Body of pancreas (tissue), 4 donors: ENCODE measurements around the gene DST. TPM values are rescaled to one million over a fixed set of nuclear protein-coding genes. Genes with fewer than 3 reads are reported as not detected.

Experiments
- ATAC-seq: fragments of 150-250 bp; one replicate; pipeline ENCODE4 v1.9.1; 2016
- DNase-seq, 4 donors: peaks; one replicate each; pipeline ENCODE4 v3.0.0-alpha.2; 2019
- H3K27ac ChIP-seq, 4 donors: fragments of 200-600 bp; sonication (generic); 1 replicate in 3 of 4; 2 replicates in 1 of 4; pipeline versions ENCODE4 v1.5.1 to v1.6.1; 2016 to 2019; ENCODE audit warnings: mild to moderate bottlenecking in 1 of 4, mixed read lengths in 1 of 4, moderate library complexity in 1 of 4
- H3K27me3 ChIP-seq, 2 donors: fragments of 200-600 bp; sonication (generic); one replicate each; pipeline ENCODE4 v1.6.0; 2016; ENCODE audit warnings: mild to moderate bottlenecking in 1 of 2
- H3K36me3 ChIP-seq, 2 donors: fragments of 200-600 bp; sonication (generic); replicated peaks in 1 of 2; 2 replicates each; pipeline ENCODE4 v1.5.1; 2016; ENCODE audit warnings: low read depth in 2 of 2; ENCODE audit not compliant: insufficient read depth in 1 of 2
- H3K4me1 ChIP-seq: fragments of 200-600 bp; sonication (generic); one replicate; pipeline ENCODE4 v1.6.0; 2016
- H3K4me3 ChIP-seq, 2 donors: fragments of 200-600 bp; sonication (generic); 1 replicate in 1 of 2; 2 replicates in 1 of 2; pipeline ENCODE4 v1.5.1; 2016 to 2019
- H3K9me3 ChIP-seq, 3 donors: fragments of 200-600 bp; sonication (generic); 1 replicate in 2 of 3; 2 replicates in 1 of 3; pipeline ENCODE4 v1.5.1; 2016
- POLR2A ChIP-seq, 3 donors: fragments of 450-650 bp; IDR thresholded peaks; one replicate each; pipeline ENCODE4 v1.6.1; 2016; ENCODE audit warnings: antibody characterized with exemption in 3 of 3, mild to moderate bottlenecking in 2 of 3
- WGBS, 2 donors: methylation state at CpG; one replicate each; pipeline ENCODE4 v1.1.5; 2017; 5-methylcytosine and 5-hydroxymethylcytosine counted together
- intact Hi-C: fragments of 100-400 bp; cut with DNase I; formaldehyde crosslinking; loops from one replicate; pipeline ENCODE4 v1.15.1; 2023
- total RNA-seq, 2 donors: library from RNA; depleted of rRNA; stranded (reverse); fragments of >200 nt; gene quantifications; one replicate each; pipeline ENCODE4 v1.1.0, GENCODE V29; 2016
- TF ChIP-seq, protein P1 (sequence below), 7 experiments: fragments of 450-650 bp in 4 of 7; fragments of 200-600 bp in 3 of 7; sonication (generic) in 3 of 7; IDR thresholded peaks; one replicate each; pipeline ENCODE4 v1.5.1; 2016 to 2019; ENCODE audit warnings: antibody characterized with exemption in 7 of 7

DST gene
- total RNA-seq, 2 donors from 2014 or later, result 105 to 117 TPM

DNA sequence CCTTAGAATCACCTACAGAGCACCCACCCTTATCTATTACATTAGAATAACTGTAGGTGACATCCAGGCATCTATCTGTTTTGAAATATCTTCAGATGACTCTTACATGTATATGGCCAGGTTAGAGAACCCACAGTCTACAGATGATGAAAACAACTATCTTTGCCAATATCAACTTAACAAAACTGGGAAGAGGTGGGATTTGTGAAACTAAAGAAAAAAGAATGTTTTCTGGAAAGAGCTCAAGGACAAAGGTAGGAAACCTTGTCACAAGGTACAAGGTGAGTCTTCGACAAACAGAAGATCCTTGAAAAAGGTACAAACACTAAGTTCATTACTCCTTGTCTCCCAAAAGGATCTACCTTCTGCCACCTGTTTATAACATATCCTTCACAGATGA is 47.0 kb upstream of the DST start:
- intact Hi-C loops, result loop anchor here (10.0 kb wide), 1 partner anchor 45 kb away; the partner anchor contains the start of gene DST
- Histone ChIP-seq H3K4me3 (no peak overlapping the region), H3K27me3 (no peaks in the 10 kb centered on the region), H3K9me3 (no peaks in the 10 kb centered on the region), H3K27ac (peak overlapping the region in 3 of 4 donors; percentile 24 to 73 (median 54)), H3K36me3 (no peaks in the 10 kb centered on the region), H3K4me1 (peaks cover 11% of the 10 kb centered on the region)
- ATAC-seq, result no peak
- TF ChIP-seq POLR2A (IDR thresholded peaks at IDR 0.05), result no peak
- DNase-seq, result no peak
- 55 to 79% methylated on average over 1 of the region's 1 CpG for WGBS, 2 donors

DNA sequence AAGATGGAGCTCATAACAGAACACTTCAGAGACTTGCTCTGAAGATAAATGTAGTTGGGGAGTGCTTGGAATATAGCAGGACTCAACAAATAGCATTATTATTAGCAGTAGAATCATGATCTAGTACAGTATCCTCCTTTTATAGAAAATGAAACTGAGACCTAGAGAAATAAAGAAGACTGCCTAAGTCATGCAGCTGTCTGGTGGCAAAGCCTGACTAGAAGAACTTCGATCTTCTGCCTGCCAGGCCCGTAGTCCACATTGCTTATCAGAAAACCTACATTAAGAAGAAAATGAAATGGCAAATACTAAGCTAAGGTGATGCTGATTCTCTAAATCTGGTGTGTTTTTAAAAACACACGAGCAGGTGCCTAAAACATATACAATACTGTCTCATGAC is 46.4 kb upstream of the DST start:
- Histone ChIP-seq H3K4me3 (no peak overlapping the region), H3K27me3 (no peaks in the 10 kb centered on the region), H3K27ac (peak overlapping the region in 2 of 4 donors; percentile 24 to 26), H3K4me1 (peaks cover 11% of the 10 kb centered on the region), H3K9me3 (no peaks in the 10 kb centered on the region), H3K36me3 (no peaks in the 10 kb centered on the region)
- no peak for ATAC-seq
- 52 to 63% methylated on average over 3 of the region's 3 CpGs for WGBS, 2 donors
- DNase-seq, result no peak
- TF ChIP-seq, protein P1, sequence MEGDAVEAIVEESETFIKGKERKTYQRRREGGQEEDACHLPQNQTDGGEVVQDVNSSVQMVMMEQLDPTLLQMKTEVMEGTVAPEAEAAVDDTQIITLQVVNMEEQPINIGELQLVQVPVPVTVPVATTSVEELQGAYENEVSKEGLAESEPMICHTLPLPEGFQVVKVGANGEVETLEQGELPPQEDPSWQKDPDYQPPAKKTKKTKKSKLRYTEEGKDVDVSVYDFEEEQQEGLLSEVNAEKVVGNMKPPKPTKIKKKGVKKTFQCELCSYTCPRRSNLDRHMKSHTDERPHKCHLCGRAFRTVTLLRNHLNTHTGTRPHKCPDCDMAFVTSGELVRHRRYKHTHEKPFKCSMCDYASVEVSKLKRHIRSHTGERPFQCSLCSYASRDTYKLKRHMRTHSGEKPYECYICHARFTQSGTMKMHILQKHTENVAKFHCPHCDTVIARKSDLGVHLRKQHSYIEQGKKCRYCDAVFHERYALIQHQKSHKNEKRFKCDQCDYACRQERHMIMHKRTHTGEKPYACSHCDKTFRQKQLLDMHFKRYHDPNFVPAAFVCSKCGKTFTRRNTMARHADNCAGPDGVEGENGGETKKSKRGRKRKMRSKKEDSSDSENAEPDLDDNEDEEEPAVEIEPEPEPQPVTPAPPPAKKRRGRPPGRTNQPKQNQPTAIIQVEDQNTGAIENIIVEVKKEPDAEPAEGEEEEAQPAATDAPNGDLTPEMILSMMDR (IDR thresholded peaks at IDR 0.05), result no peak
- TF ChIP-seq POLR2A (IDR thresholded peaks at IDR 0.05), result no peak
- intact Hi-C loops, result no loop called here

DNA sequence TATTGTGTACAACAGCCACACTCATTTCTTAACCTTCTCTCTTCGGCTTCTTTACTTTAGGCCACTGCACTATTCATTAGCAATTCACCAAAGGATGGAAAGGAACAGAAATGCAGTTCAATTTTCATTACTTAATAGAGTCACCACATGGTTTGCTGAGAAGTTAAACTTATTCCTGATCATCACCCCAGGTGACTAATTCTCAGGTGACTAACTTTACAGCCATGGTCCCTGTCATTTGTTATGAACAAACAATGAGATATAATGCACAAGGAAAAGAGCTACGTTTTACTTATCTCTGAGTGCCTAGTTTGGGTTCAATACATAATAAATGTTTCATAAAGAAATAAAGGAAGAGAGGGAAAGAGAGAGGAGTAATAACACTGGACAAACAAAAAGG is 45.8 kb upstream of the DST start:
- peaks cover 11% of the 10 kb centered on the region for H3K4me1 ChIP-seq
- TF ChIP-seq, protein P1 (IDR thresholded peaks at IDR 0.05), result no peak
- TF ChIP-seq POLR2A (IDR thresholded peaks at IDR 0.05), result no peak
- intact Hi-C loops, result no loop called here
- no peaks in the 10 kb centered on the region for H3K27me3 ChIP-seq
- H3K36me3 ChIP-seq, result no peaks in the 10 kb centered on the region
- H3K27ac ChIP-seq, result peak overlapping the region in 1 of 4 donors; percentile 26
- WGBS, 2 donors, result 46 to 47% methylated on average over 2 of the region's 2 CpGs
- ATAC-seq (no peak), DNase-seq (no peak)
- H3K4me3 ChIP-seq, result no peak overlapping the region
- no peaks in the 10 kb centered on the region for H3K9me3 ChIP-seq

DNA sequence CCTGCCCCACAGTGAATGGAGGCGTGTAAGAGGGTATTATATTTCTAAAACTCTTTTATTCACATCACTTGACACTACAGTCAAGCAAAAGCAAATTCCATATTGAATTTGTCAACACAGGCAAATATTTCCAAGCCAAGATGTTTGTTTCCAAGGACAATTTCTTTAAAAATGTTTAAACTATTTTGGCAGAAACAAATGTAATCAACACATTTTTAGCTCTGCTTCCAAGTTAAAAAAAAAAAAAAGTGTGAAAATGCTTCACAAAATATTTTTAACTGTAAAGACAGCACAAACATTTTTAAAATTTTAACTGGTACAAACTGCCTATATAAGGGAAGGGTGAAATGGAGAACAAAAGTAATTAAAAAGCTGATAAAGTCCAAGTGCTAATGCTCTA is 44.9 kb upstream of the DST start:
- H3K4me3 ChIP-seq, result no peak overlapping the region
- no peak overlapping the region for H3K27ac ChIP-seq
- 73 to 76% methylated on average over 1 of the region's 1 CpG for WGBS, 2 donors
- no peaks in the 10 kb centered on the region for H3K36me3 ChIP-seq
- no peaks in the 10 kb centered on the region for H3K9me3 ChIP-seq
- peaks cover 11% of the 10 kb centered on the region for H3K4me1 ChIP-seq
- TF ChIP-seq, protein P1 (IDR thresholded peaks at IDR 0.05), result no peak
- TF ChIP-seq POLR2A (IDR thresholded peaks at IDR 0.05), result no peak
- intact Hi-C loops, result no loop called here
- DNase-seq (no peak), ATAC-seq (no peak)
- H3K27me3 ChIP-seq, result no peaks in the 10 kb centered on the region

DNA sequence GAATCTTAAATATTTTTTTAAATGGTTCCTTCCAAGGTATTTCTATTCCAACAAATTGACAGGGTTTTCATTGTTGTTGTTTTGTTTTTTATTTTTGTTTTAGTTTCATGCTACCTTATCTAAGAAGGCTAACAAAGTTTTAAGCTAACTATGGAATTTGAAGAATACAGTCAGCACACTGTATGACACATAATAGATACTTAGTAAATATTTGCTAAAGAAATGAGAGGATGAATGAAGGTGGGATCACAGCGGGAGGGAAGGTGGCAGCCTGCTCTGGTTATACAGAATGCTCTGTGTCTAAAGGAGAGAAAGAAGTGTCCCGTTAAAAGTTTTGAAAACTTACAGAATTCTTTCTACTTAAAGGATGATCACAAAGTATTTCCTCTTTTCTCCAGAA is 43.7 kb upstream of the DST start:
- ATAC-seq, result no peak
- TF ChIP-seq POLR2A (IDR thresholded peaks at IDR 0.05), result no peak
- TF ChIP-seq, protein P1 (IDR thresholded peaks at IDR 0.05), result no peak
- peak overlapping the region in 2 of 4 donors; percentile 19 to 21 for H3K27ac ChIP-seq
- peaks cover 11% of the 10 kb centered on the region for H3K4me1 ChIP-seq
- WGBS, 2 donors, result 36 to 43% methylated on average over 2 of the region's 2 CpGs
- no peaks in the 10 kb centered on the region for H3K9me3 ChIP-seq
- no peak for DNase-seq
- intact Hi-C loops, result no loop called here
- H3K36me3 ChIP-seq, result no peaks in the 10 kb centered on the region
- no peaks in the 10 kb centered on the region for H3K27me3 ChIP-seq
- no peak overlapping the region for H3K4me3 ChIP-seq
